Neural cell (in vitro differentiated cells): ENCODE measurements around the gene CALY.
"Not testable (repeated sequence)": the region's sequence is repeated elsewhere in the genome, so short reads cannot be mapped to it uniquely, and the experiment has no call there.

ENCODE experiments used
- EP300 ChIP-seq: fragments of 450-650 bp; conservative IDR thresholded peaks from 2 replicates; pipeline ENCODE4 v1.6.1; 2014; ENCODE audit warnings: antibody characterized with exemption, mild to moderate bottlenecking, moderate library complexity; ENCODE audit not compliant: poor library complexity, severe bottlenecking
- POLR2AphosphoS5 ChIP-seq: IDR thresholded peaks from 2 replicates; pipeline ENCODE4 v1.6.1; 2012
- TAF1 ChIP-seq: IDR thresholded peaks from 2 replicates; pipeline ENCODE4 v1.6.1; 2012; ENCODE audit warnings: low read depth
- TF ChIP-seq, protein P1 (sequence below): fragments of 450-650 bp; IDR thresholded peaks from 2 replicates; pipeline ENCODE4 v1.5.1; 2014; ENCODE audit warnings: antibody characterized with exemption, mild to moderate bottlenecking, moderate library complexity; ENCODE audit not compliant: poor library complexity, severe bottlenecking

DNA sequence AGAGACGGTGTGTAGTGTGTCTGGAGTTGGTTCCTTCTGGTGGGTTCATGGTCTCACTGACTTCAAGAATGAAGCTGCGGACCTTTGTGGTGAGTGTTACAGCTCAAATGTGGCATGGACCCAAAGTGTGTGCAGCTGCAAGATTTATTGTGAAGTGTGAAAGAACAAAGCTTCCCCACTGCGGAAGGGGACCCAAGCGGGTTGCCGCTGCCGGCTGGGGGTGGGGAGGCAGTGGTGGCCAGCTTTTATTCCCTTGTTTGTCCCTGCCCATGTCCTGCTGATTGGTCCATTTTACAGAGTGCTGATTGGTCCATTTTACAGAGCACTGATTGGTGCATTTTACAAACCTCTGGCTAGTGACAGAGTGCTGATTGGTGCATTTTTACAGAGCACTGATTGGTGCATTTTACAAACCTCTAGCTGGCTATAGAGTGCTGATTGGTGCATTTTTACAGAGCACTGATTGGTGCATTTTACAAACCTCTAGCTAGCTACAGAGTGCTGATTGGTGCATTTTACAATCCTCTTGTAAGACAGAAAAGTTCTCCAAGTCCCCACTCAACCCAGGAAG lies 15.8 kb downstream of the CALY start:
- TF ChIP-seq POLR2AphosphoS5, EP300, TAF1: not testable (repeated sequence)
- TF ChIP-seq, protein P1, sequence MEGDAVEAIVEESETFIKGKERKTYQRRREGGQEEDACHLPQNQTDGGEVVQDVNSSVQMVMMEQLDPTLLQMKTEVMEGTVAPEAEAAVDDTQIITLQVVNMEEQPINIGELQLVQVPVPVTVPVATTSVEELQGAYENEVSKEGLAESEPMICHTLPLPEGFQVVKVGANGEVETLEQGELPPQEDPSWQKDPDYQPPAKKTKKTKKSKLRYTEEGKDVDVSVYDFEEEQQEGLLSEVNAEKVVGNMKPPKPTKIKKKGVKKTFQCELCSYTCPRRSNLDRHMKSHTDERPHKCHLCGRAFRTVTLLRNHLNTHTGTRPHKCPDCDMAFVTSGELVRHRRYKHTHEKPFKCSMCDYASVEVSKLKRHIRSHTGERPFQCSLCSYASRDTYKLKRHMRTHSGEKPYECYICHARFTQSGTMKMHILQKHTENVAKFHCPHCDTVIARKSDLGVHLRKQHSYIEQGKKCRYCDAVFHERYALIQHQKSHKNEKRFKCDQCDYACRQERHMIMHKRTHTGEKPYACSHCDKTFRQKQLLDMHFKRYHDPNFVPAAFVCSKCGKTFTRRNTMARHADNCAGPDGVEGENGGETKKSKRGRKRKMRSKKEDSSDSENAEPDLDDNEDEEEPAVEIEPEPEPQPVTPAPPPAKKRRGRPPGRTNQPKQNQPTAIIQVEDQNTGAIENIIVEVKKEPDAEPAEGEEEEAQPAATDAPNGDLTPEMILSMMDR: not testable (repeated sequence)
